Immature natural killer cell (primary cell): ENCODE data around the gene ACO2. TPM values are rescaled to one million over a fixed set of nuclear protein-coding genes. Genes with fewer than 3 reads are reported as not detected.

ENCODE experiments used
- DNase-seq, 3 donors: peaks; one replicate each; pipeline ENCODE4 v3.0.0; 2022; ENCODE audit warnings: mixed read lengths in 1 of 3
- H3K27ac Mint-ChIP-seq, 6 donors: one replicate each; pipeline ENCODE4 v1.8.0; 2020; ENCODE audit warnings: mixed read lengths in 6 of 6, mild to moderate bottlenecking in 5 of 6, inconsistent platforms in 4 of 6, moderate library complexity in 3 of 6
- H3K27me3 Mint-ChIP-seq, 3 donors: one replicate each; pipeline ENCODE4 v1.8.0; 2020 to 2021; ENCODE audit warnings: low read depth in 3 of 3, mild to moderate bottlenecking in 3 of 3, mixed read lengths in 3 of 3, moderate library complexity in 3 of 3, inconsistent platforms in 1 of 3
- H3K36me3 Mint-ChIP-seq, 3 donors: one replicate each; pipeline ENCODE4 v1.8.0; 2020; ENCODE audit warnings: mixed read lengths in 3 of 3, inconsistent platforms in 2 of 3, mild to moderate bottlenecking in 2 of 3
- H3K4me1 Mint-ChIP-seq, 2 donors: one replicate each; pipeline ENCODE4 v1.8.0; 2020; ENCODE audit warnings: inconsistent platforms in 2 of 2, mild to moderate bottlenecking in 2 of 2, mixed read lengths in 2 of 2, moderate library complexity in 1 of 2
- H3K4me3 Mint-ChIP-seq, 5 donors: one replicate each; pipeline ENCODE4 v1.8.0; 2020; ENCODE audit warnings: mild to moderate bottlenecking in 5 of 5, mixed read lengths in 5 of 5, inconsistent platforms in 3 of 5, moderate library complexity in 3 of 5
- H3K9me3 Mint-ChIP-seq, 6 donors: one replicate each; pipeline ENCODE4 v1.8.0; 2020; ENCODE audit warnings: mild to moderate bottlenecking in 6 of 6, mixed read lengths in 6 of 6, inconsistent platforms in 4 of 6, moderate library complexity in 3 of 6
- polyA plus RNA-seq, 3 donors: library from polyadenylated mRNA; unstranded; fragments of 300-500 nt; fragmentation: Illumina TruSeq; gene quantifications; one replicate each; pipeline ENCODE4 v1.2.3, GENCODE V29; 2021

The ACO2 gene
- polyA plus RNA-seq, 3 donors from 2014 or later, result 77.1 to 115 (median 111) TPM

DNA sequence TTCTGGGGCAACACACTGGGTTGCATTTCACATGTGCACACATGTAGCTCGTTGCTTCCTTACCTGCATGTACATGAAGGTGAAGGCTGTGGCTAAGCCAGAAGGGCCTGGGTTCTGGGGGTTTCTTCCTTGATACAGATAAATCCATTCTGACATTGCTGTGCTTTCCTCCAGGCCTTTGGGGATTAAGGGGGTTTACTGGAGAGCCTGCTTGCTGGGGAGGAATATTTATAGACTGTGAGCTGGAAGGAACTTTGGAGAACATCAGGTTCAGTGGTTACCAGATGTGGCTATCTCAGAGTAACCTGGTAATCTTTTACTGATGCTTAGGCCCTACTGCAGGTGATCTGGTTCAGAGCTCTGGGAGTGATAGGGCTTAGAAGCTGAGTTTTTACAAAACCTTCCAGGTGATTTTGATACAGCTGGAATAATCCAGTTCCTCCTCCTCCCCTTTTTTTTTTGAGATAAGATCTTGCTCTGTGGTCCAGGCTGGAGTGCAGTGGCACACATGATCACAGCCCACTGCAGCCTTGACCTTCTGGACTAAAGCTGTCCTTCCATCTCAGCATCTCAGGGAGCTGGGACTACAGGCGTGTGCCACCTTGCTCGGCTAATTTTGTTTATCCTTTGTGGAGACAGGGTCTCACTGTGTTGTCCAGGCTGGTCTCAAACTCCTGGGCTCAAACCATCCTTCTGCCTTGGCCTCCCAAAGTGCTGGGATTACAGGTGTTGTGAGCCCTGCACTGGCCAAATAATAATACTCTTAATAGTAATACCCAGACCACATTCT lies 19.9 kb downstream of the ACO2 start:
- peaks cover 0 to 1% (median 0%) of the 10 kb centered on the region in 3 donors for H3K27me3 Mint-ChIP-seq
- peaks cover 14 to 47% of the 10 kb centered on the region in 2 donors for H3K4me1 Mint-ChIP-seq
- DNase-seq, result no peak
- no peaks in the 10 kb centered on the region for H3K9me3 Mint-ChIP-seq
- peaks cover 0 to 3% (median 0%) of the 10 kb centered on the region in 3 donors for H3K36me3 Mint-ChIP-seq
- H3K4me3 Mint-ChIP-seq, result no peak overlapping the region
- H3K27ac Mint-ChIP-seq, result no peak overlapping the region

DNA sequence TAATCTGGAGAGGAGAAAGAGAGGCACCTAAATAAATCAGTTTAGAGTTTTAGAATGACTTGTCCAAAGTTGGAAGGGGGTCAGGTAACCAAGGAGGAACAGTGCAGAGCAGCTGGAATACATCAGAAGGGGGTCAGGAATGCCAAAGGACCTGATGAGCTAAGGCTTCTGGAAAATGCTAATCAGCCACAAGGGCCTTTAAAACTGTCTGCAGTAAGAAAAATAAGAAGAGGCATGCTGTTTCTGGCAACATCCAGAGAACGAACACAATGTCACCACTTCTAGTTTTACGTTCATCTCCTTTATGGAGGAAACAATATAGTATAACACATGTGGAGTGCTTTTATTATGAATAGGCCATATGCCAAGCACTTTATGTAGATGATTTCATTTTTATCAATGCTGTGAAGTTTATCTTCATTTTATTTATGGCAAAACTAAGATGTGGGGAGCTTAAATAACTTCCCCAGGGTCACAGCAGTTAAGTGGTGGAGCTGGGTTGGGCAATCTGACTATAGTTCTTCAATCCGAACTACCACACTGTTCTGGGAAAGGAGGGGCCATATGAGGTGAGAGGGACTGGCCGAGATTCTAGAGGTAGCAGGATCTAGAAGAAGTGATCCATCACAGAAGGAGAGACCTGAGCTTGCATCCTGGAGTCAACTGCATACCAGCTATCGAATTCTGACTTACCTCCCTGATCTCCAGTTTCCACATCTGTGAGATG lies 22.6 kb downstream of the ACO2 start:
- no peak overlapping the region for H3K4me3 Mint-ChIP-seq
- peaks cover 8 to 41% of the 10 kb centered on the region in 2 donors for H3K4me1 Mint-ChIP-seq
- peaks cover 0 to 1% (median 0%) of the 10 kb centered on the region in 3 donors for H3K27me3 Mint-ChIP-seq
- H3K9me3 Mint-ChIP-seq, result no peaks in the 10 kb centered on the region
- no peak for DNase-seq
- peak overlapping the region in 1 of 6 donors; percentile 35 for H3K27ac Mint-ChIP-seq
- H3K36me3 Mint-ChIP-seq, result no peaks in the 10 kb centered on the region

DNA sequence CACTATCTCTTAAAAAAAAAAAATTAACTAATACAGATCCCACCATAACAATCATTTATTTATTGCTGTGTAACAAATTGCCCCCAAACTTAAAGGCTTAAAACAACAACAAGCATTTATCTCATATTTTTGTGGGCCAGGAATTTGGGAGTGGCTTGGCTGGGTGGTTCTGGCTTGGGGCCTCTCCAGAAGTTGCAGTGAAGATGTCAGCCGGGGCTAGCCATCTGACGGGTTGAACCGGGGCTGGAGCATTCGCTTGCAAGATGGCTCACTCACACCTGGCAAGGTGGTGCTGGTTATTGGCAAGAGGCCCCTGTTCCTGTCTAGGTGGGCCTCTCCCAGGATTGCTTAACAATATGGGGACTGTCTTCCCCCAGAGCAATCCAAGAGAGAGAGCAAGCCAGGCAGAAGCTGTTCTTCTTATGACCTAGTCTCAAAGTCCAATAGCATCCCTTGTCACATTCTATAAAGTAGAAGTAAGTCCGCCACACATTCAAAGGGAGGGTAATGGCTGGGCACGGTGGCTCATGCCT lies 29.5 kb downstream of the ACO2 start:
- Mint-ChIP-seq H3K4me3 (no peak overlapping the region), H3K4me1 (peaks cover 0 to 4% of the 10 kb centered on the region in 2 donors), H3K9me3 (no peaks in the 10 kb centered on the region), H3K27ac (no peak overlapping the region), H3K27me3 (peaks cover 0 to 3% (median 1%) of the 10 kb centered on the region in 3 donors), H3K36me3 (peaks cover 0 to 6% (median 3%) of the 10 kb centered on the region in 3 donors)
- DNase-seq, result no peak

DNA sequence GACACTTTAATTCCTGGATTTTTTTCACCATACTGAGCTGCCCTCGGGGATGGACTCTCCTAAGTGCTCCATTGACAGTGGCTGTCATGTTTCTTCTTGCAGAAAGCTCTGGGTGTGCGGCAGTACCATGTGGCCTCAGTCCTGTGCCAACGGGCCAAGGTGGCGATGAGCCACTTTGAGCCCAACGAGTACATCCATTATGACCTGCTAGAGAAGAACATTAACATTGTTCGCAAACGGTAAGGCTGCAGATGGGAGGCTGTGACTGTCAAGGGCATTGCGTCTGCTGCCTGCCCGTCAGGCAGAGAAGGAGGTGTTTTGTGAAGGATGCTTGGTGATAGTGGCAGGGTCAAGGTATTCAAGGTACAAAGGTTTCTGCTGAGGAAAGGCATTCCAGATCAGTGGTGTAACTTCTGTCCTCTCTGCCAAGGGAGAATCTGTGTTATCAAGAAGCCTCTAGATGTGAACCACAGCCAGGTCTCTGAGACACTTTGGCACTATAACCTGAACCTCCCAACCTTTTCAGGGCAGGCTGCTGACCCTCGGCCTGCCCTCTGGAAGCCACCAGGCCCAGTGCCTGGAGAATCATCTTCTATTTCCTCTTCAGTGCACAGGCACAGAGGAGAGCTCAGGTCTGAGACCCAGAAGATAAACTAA lies 30.8 kb downstream of the ACO2 start:
- peak overlapping the region in 1 of 6 donors; percentile 69 for H3K27ac Mint-ChIP-seq
- no peak for DNase-seq
- no peaks in the 10 kb centered on the region for H3K9me3 Mint-ChIP-seq
- H3K36me3 Mint-ChIP-seq, result peaks cover 0 to 6% (median 3%) of the 10 kb centered on the region in 3 donors
- H3K27me3 Mint-ChIP-seq, result peaks cover 0 to 3% (median 1%) of the 10 kb centered on the region in 3 donors
- H3K4me1 Mint-ChIP-seq, result peaks cover 0 to 4% of the 10 kb centered on the region in 2 donors
- H3K4me3 Mint-ChIP-seq, result no peak overlapping the region

DNA sequence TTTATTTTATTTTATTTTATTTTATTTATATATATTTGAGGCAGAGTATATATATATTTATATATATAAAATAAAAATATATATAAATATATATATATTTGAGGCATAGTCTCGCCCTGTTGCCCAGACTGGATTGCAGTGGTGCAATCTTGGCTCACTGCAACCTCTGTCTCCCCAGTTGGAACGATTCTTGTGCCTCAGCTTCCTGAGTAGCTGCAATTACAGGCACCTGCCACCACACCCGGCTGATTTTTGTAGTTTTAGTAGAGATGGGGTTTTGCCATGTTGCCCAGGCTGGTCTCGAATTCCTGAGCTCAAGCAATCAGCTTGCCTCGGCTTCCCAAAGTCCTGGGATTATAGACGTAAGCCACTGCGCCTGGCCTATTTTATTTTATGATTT lies 31.4 kb downstream of the ACO2 start:
- H3K9me3 Mint-ChIP-seq, result no peaks in the 10 kb centered on the region
- peaks cover 0 to 3% (median 1%) of the 10 kb centered on the region in 3 donors for H3K27me3 Mint-ChIP-seq
- DNase-seq, result no peak
- H3K27ac Mint-ChIP-seq, result no peak overlapping the region
- H3K36me3 Mint-ChIP-seq, result peaks cover 0 to 6% (median 3%) of the 10 kb centered on the region in 3 donors
- no peak overlapping the region for H3K4me3 Mint-ChIP-seq
- peaks cover 0 to 6% of the 10 kb centered on the region in 2 donors for H3K4me1 Mint-ChIP-seq

DNA sequence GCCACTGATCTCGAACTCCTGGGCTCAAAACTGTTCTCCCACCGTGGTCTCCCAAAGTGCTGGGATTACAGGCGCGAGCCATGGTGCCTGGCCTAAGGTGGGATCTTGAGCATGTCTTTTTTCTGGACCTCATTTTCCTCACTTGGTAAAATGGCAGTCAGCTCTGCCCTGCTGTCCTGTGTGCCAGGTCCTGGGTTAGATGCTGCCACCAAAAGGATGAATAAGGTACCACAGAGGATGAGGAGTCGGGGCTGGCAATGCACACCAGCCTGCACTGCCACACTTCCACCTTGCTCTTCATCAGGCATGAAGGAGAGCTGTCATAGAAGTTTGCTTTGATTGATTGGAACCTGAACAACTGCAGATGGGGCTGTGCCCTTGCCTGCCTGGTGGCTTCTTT lies 32.3 kb downstream of the ACO2 start:
- Mint-ChIP-seq H3K36me3 (peaks cover 0 to 6% (median 3%) of the 10 kb centered on the region in 3 donors), H3K4me3 (no peak overlapping the region), H3K4me1 (peaks cover 0 to 6% of the 10 kb centered on the region in 2 donors), H3K27ac (no peak overlapping the region), H3K27me3 (peaks cover 0 to 3% (median 1%) of the 10 kb centered on the region in 3 donors), H3K9me3 (no peaks in the 10 kb centered on the region)
- peak in 2 of 3 donors; percentile 15 to 17 for DNase-seq

DNA sequence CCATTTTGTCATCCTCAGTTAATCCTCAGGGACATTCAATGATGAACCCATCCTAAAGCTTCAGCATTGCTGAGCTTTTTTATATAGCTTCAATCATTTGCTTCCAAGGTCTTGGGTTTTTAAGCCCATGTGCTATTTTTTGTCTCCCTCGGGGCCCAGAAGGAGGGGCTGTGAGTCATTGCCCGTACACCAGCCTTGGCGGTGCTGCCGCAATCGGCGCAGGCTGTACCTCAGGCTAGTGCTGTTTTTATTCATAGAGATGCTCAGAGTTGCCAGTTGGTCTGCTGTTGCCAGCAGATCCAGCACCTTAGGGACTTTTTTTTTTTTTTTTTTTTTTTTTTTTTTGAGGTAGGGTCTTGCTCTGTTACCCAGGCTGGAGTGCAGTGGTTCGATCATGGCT lies 35.5 kb downstream of the ACO2 start:
- Mint-ChIP-seq H3K36me3 (peaks cover 1 to 15% (median 6%) of the 10 kb centered on the region in 3 donors), H3K4me1 (peaks cover 0 to 8% of the 10 kb centered on the region in 2 donors), H3K27me3 (peaks cover 0 to 3% (median 1%) of the 10 kb centered on the region in 3 donors), H3K4me3 (no peak overlapping the region), H3K27ac (no peak overlapping the region), H3K9me3 (no peaks in the 10 kb centered on the region)
- DNase-seq, result no peak

DNA sequence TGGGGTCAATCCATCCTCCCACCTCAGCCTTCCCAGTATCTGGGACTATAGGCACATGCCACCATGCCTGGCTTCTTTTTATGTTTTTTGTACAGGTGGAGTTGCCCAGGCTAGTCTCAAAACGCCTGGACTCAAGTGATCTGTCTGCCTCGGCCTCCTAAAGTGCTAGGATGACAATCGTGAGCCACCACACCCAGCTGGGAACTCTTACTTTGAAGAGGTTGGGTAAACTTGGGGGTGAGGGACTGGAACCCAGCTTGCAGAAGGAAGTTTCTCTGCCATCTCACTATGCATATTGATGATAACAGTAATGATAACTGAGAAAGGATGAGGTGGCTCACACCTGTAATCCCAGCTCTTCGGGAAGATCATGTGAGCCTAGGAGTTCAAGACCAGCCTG lies 35.9 kb downstream of the ACO2 start:
- Mint-ChIP-seq H3K4me3 (no peak overlapping the region), H3K36me3 (peaks cover 5 to 17% (median 8%) of the 10 kb centered on the region in 3 donors), H3K4me1 (peaks cover 0 to 5% of the 10 kb centered on the region in 2 donors), H3K9me3 (no peaks in the 10 kb centered on the region), H3K27me3 (peaks cover 0 to 2% (median 1%) of the 10 kb centered on the region in 3 donors), H3K27ac (no peak overlapping the region)
- no peak for DNase-seq

DNA sequence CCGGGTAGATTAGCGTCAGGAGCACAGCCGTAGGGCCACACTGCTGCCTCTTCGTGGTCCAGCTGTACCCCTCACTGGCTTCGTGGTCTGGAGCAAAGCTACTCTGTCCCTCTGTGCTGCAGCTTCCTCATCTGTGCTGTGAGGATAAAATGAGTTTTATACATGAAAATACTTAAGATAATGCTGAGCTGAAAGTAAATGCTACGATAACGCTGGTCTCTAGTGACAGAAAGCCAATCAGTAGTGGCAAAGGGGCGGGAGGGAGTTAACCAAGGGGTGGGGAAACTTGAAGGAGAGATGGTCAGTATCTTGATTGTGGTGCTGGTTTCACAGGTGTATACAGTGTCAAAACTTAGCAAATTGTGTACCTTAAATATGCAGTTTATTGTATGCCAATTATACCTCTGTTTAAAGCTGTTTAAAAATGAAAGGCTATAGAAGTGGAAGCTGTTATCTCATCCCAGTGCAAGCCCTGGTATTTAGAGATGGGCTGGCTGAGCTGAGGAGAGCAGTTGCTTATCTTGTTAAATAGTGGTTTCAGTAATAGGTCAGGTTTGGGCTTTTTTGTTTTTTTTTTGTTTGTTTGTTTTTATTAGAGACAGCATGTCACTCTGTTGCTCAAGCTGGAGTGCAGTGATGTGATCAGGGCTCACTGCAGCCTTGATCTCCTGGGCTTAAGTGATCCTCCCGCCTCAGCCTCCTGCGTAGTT lies 36.7 kb downstream of the ACO2 start:
- H3K4me1 Mint-ChIP-seq, result peaks cover 0 to 5% of the 10 kb centered on the region in 2 donors
- peaks cover 5 to 17% (median 8%) of the 10 kb centered on the region in 3 donors for H3K36me3 Mint-ChIP-seq
- no peak overlapping the region for H3K27ac Mint-ChIP-seq
- H3K9me3 Mint-ChIP-seq, result no peaks in the 10 kb centered on the region
- H3K4me3 Mint-ChIP-seq, result no peak overlapping the region
- DNase-seq, result no peak
- H3K27me3 Mint-ChIP-seq, result peaks cover 0 to 2% (median 1%) of the 10 kb centered on the region in 3 donors

DNA sequence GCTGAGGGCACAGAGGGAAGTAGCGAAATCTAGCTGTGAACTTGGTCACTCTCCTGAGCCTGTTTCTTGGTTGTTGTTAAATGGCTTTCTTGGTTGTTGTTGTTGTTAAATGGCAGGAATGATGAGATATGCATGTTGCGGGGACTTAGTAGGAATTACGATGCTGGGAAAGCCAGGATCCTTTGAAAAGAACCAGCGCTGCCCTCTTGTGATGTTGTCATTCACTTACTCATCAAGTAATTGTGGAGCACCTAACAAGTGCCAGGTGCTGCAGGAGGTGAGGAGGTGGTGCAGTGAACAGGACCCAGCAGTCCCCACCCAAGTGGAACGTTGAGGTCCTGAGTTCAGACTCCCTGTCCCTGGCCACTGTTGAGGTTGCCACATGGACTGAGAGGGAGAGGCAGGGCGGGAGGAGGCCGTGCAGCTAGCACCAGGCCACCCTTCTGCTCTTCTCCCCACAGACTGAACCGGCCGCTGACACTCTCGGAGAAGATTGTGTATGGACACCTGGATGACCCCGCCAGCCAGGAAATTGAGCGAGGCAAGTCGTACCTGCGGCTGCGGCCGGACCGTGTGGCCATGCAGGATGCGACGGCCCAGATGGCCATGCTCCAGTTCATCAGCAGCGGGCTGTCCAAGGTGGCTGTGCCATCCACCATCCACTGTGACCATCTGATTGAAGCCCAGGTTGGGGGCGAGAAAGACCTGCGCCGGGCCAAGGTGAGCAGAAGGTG lies 38.6 kb downstream of the ACO2 start:
- no peak overlapping the region for H3K4me3 Mint-ChIP-seq
- no peak for DNase-seq
- peak overlapping the region in 2 of 6 donors; percentile 5 to 23 for H3K27ac Mint-ChIP-seq
- H3K36me3 Mint-ChIP-seq, result peaks cover 5 to 18% (median 5%) of the 10 kb centered on the region in 3 donors
- no peaks in the 10 kb centered on the region for H3K9me3 Mint-ChIP-seq
- H3K27me3 Mint-ChIP-seq, result peaks cover 0 to under 1% (median 0%) of the 10 kb centered on the region in 3 donors
- peaks cover 0 to 5% of the 10 kb centered on the region in 2 donors for H3K4me1 Mint-ChIP-seq

DNA sequence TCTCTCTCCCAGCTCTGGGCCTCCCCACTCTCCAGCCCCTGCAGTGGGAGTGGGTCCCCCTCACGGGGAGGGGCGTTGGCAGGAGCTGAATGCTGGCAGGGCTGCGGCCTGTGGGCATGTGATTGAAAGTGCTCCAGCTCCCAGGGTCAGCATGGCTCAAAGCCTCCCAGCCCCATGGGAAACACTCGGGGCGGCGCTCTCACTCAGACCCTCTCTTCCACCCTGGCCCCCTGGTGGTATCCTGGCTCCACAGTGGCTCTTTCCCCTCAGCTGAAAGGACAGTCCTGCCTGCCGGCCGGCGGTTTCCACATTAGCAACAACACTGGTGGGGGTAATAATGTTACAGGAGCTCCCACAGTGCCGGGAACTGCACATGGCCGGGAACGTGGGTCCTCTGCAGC lies 39.9 kb downstream of the ACO2 start:
- peaks cover 0 to 5% of the 10 kb centered on the region in 2 donors for H3K4me1 Mint-ChIP-seq
- H3K27ac Mint-ChIP-seq, result no peak overlapping the region
- DNase-seq, result no peak
- peaks cover 5 to 25% (median 11%) of the 10 kb centered on the region in 3 donors for H3K36me3 Mint-ChIP-seq
- peaks cover 0 to 2% (median 2%) of the 10 kb centered on the region in 3 donors for H3K27me3 Mint-ChIP-seq
- H3K9me3 Mint-ChIP-seq, result no peaks in the 10 kb centered on the region
- no peak overlapping the region for H3K4me3 Mint-ChIP-seq

DNA sequence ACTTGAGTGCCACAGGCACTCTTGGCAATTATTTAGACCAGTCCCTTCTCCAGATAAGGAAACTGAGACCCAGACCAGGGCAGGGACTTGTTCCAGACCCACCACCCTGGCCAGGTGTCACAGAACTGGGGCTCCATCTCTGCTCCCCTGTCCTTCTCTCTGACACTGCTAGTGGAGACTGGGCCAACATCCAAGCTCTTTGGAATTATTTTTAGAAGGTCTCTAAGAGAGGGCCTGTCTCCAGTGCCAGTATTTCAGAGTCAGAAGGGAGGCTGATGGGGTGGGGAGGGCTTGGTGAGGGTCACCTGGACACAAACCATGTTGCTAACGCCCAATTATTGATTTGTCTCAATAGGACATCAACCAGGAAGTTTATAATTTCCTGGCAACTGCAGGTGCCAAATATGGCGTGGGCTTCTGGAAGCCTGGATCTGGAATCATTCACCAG lies 42.6 kb downstream of the ACO2 start:
- Mint-ChIP-seq H3K4me1 (peaks cover 0 to 4% of the 10 kb centered on the region in 2 donors), H3K27ac (no peak overlapping the region), H3K9me3 (no peaks in the 10 kb centered on the region), H3K27me3 (peaks cover 0 to 7% (median 2%) of the 10 kb centered on the region in 3 donors), H3K4me3 (no peak overlapping the region), H3K36me3 (peaks cover 5 to 31% (median 12%) of the 10 kb centered on the region in 3 donors)
- DNase-seq, result no peak
